ENCODE measurements around the gene KRT33B.

The KRT33B gene

DNA sequence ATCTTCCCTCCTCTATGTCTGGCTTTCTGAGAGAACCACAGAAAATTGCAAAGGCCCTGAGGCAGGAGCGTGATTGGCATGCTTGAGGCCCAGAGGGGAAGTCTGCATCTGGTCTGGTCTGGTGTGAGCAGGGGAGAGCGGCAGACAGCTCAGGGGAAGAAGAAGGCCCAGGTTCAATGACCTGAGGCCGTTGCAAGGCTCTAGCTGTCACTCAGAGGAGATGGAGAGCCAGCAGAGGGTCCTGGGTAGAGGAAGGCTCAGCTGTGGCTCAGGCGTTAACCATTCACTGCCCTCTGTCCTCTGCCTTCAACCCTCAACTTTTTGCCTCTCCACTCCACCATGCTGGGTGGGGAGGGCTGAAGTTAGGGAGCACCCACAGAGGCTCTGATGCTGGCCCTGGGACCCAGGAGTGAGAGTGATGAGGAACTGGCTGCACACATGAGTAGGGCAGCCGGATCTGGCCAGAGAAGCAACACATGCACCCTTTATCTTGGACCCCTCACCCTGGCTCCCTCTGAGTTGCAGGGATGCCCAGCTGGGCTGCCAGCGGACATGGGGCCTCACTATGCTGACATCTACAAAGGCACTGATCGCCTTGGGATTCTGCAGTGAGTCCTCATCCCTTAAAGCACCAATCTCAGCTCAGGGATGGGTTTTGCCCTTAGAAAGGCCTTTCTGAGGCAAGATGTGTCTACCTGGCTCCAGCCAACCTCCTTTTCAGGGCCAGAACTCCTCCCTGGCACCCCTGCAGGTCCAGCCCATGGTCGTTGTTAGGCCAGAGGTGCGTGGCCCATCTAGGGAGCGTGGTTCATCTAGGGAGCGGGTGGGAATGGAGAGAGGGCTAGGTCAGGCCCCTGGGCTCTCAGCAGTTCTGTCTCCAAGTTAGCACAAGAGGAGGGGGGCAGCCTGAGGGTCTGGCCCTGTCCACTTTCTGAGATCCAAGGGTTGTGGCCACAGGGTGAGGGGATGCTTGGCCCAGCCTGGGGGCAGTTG, 46.4 kb downstream of the KRT33B start:
- no peak for DNase-seq

- DNase-seq = peak; percentile 69
These were observed 47.3 kb downstream of the KRT33B start for GRCh38 chr17:41322094-41322902.

DNA sequence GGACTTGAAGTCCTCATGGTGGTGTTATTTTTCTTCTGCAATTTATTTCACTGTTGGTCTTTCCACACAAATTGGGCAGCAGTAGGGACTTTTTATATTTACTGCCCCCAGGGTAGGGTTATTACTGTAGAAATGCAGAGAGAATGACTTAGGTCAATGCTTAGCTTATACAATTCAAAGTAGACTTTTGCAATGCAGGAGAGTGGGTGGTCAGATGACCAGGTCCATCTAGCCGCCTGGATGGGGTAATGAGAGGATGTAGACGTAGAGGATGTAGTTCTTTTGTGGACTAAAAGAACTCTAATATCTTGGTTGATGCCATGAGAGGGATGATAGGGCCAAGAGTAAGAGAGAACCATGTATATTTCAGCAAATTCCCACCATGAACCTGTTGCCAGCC, 51.4 kb downstream of the KRT33B start:
- no peak for DNase-seq

GRCh38 chr17:41315814-41316445, 53.7 kb downstream of the KRT33B start:
- DNase-seq = peak; percentile 66

DNA sequence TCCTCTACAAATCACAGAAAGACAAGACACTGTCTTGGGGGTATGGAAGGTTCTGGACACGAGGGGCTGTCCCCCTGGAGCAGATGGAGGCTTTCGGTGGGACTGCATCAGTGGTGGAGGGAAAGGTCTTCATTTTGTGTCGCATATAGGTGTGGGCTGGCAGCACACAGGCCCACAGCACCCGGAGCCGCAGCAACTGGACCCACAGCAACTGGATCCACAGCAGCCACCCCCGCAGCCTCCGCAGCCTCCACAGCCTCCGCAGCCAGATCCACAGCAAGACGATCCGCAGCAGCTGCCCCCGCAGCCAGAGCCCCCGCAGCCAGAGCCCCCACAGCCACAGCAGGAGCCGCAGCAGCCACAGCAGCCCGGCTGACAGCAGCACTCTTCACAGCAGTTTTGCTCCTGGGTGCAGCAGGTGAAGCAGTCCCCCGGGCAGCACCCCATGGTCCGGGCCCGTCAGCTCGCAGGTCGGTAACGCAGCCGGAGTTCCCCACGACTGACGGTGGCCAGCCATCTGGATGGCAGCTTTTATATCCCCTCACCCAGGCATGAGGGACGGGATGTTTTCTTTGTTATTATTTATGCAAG, 54.3 kb downstream of the KRT33B start, which contains the start of gene KRTAP17-1:
Gene KRTAP17-1, minus strand, starts transcription at position 507 of the 591 bp plus-strand sequence. Its CDS starts 60 bp downstream, at position 447.
- no peak for DNase-seq

Measured in NCI-H1105 treated with DMSO at 0.1 percent for 48 hours (cell line).